HG03520 (cell line): ENCODE measurements around the gene CUL1.

ENCODE experiments used
- ATAC-seq: cut with Tn5 transposase; IDR thresholded peaks from one replicate; pipeline ENCODE4 v1.9.1; 2021; ENCODE audit warnings: mild to moderate bottlenecking, moderate library complexity; ENCODE audit not compliant: unreplicated experiment

CUL1 gene

DNA sequence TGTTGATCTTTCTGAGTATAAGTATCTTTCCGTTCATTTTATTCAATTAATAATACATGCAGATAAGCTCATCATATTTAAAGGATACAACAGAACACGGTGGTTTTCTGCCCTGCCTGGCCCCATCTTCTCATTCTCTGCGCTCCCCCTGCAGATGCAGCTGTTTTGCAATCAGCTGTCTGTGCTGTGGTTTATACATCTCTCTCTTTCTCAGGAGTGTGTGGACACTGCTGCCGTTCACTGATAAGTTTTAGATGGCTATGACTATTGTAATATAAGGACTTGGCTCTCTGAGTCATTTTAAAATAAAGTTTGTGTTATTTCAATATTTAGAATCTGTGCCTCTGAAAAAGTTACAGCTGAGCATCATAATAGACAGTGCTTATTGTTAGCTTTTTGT is 54.5 kb downstream of the CUL1 start:
- ATAC-seq, result no peak

DNA sequence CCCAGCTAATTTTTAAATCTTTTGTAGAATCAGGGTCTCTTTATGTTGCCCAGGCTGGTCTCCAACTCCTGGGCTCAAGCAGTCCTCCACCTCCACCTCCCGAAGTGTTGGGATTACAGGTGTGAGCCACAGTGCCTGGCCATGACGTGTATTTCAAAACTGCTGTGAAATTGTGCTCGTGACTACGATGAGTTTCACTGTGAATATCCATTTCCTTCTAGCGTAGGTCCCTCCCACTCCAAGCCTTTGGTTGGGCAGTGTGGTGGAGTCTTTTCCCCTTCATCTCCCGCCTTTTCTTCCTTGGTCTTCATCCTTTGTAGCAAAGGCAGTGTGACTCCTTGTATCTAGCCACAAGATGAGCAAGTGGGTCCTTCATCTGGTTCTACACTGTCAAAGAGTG is 56.2 kb downstream of the CUL1 start:
- ATAC-seq, result no peak

DNA sequence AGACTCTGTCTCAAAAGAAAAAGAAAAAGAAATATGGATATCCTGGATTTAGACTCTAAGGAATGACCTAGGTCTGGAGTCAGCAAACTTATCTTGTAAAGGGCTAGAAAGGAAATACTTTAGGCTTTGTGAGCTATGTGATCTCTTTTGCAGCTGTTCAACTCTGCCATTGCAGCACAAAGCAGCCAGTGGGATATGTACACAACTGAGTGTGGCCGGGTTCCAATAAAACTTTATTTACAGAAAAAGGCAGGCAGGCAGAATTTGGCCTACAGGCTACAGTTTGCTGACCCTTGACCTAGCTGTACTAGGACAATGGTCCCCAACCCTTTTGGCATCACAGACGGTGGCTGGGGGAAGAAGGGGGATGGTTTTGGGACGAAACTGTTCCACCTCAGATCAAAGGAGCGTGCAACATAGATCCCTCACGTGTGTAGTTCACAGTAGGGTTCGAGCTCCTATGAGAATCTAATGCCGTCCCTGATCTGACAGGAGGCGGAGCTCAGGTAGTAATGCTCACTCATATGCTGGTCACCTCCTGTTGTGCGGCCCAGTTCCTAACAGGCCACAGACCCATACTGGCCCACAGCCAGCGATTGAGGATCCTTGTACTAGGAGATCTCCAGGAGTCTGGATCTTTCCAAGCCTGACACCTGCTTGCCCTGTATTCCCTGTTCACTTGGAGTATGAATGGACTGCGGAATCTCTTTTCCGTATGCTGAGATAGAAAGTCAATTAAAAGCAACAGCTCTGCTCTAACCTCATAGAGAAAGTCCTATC is 63.0 kb downstream of the CUL1 start:
- ATAC-seq, result no peak

DNA sequence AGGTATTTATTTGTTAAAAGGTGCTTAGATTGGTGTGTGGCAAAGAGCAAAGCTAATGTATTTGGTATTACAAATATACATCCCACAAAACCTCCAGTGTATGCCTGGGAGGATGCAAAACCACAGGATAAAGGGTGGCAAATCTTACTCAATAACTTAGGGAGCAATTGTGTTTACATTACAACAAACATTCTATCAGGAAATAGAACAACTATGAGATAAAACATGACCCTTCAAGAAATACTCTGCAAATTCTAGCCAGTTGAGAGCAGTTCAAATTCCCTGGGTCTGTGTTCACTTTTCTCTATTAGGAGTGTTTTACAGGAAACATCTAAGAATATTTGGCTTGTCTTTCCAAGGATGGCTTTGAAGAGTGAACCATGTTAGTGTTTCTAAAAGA is 64.9 kb downstream of the CUL1 start:
- no peak for ATAC-seq

DNA sequence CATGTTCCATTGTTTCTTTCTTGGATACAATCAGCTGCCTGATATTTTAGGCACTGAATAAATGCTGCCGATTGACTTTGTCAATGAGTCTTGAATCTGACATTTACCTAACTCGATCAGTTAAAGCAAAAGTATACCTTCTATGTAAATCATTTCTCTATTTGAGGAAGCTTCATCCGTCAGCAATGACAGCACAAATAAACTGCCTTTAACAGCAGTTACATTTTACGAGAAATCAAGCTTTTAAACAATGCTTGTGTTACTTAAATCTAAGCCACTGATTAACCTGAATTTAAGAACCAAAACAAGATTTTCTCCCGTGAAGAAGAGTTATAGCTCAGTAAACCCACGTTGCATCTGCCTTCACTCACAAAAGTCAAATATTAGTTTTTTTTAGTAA is 71.3 kb downstream of the CUL1 start:
- ATAC-seq, result no peak

DNA sequence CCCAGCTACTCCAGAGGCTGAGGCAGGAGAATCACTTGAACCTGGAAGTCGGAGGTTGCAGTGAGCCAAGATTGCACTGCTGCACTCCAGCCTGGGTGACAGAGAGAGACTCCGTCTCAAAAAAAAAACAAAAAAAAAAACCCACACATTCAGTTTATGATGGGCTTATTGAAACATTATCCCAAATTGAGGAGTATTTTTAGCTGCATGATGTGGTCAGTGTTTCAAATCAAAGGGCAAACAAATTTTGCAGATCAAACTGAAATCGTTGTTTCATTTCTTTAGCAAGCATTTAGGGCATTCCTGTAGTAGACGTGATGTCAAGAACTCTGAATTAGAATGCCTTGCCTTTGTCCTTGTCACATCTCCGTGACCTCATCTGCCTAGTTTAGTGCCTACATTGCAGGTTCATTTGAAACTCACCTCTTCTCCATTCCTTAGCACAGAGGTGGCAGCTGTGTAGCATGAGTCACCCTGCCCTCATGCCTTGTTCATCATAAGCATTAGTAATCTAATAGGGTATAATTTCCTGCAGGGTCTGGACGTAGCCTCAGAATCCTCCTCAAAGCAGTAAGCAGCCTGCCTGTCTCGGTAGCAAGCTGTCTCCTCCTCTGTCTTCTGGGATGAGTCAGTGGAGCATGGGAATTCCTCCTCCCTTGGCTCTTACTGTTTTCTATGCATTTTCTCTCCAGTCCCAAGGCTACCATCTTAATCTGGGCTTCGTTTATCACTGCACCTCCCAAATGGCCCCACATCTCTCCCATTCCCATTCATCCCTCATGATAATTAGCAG is 73.8 kb downstream of the CUL1 start:
- ATAC-seq, result no peak

DNA sequence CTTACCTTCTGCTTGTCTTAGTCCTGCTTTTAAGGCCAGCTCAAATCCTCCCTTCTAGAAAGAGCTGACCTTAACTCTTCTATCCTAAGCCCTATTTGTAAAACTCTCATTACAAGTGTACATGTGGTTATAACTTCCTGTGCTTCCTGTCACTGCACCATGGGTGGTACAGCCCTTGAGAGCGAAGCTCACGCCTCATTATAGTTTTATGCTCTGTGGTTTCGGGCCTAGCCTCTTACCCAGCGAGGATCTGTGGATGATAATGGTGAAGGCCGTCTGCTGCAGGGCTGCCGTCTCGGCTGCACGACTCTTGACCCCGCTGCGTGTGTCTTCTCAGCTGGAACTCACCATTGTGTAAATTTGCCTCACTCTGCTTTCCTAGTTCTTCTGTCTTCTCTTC is 74.6 kb downstream of the CUL1 start:
- ATAC-seq, result no peak

DNA sequence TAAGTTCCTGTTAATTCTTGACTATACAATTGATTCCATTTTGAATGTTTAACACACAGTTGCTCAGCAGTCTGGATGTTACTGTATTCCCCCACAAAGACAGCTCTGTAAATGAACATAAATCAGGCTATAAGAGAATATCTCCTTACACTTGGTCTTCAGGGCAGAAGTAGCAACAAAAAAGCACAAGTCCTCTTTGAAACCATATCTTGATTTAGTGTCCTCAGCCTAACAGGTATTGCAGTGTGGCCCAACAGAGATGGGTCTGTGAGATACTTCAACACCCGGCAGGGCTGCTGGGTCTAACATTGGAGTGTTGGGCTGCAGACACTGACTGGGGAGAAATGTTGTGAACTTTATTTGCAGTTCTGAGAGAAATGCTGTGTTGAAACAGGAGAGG is 75.8 kb downstream of the CUL1 start:
- no peak for ATAC-seq

DNA sequence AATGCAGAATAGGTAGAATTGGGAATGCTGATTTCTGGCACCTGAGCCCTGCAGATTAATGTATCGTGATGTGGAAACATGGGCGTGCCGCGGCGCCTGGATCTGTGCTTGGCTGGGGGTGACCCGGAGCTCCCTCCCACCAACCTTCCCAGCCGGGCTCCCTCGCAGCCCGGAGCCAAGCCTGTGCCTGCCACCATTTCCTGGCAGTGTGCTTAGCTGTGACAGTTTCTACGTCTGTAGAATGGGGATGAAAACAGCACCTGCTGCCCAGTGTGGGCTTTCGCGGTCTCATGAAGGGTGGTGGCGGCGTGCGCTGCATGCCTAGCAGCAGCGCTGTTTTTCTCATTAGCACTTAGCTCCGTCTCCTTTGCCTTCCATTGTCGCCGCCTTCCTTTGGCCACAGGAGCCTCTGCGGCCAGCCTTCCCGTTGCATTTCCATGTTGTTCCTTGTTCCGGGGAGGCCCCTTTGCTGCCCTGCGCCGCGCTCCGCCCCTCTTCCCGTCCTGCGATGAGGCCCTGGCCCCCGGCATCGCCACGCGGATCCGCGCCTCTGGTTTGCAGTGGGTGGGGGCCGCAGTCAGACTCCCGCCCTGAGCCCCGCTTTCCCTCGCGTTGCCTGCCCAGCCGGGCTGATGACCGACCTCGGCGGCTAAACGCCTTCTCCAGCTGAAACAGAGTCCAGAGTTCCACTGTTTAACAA is 84.2 kb downstream of the CUL1 start:
- ATAC-seq, result no peak

DNA sequence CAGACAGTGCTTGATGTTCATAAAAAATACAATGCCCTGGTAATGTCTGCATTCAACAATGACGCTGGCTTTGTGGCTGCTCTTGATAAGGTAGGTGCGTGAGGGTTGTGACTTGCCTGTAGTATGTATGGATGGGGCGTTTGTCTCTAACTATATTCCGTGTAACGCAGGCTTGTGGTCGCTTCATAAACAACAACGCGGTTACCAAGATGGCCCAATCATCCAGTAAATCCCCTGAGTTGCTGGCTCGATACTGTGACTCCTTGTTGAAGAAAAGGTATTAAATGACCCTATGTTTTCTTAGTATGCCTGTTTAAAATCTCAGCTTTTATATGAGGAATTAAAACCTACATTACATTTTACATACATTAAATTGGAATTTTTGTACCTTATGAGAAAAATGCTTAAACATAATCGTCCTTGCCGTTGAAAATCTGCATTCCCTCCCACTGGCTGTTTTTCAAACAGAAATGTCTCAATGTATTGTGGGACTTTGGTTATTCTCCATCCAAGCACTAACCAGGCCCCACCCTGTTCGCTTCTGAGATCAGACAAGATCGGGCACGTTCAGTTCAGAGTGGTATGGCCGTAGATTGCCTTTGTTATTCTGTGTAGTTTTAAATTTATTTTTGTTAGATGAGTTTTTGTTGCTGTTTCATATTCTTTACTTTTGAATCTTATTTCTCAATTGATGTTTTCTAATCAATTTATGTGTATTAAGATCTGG is 85.3 kb downstream of the CUL1 start:
- no peak for ATAC-seq

DNA sequence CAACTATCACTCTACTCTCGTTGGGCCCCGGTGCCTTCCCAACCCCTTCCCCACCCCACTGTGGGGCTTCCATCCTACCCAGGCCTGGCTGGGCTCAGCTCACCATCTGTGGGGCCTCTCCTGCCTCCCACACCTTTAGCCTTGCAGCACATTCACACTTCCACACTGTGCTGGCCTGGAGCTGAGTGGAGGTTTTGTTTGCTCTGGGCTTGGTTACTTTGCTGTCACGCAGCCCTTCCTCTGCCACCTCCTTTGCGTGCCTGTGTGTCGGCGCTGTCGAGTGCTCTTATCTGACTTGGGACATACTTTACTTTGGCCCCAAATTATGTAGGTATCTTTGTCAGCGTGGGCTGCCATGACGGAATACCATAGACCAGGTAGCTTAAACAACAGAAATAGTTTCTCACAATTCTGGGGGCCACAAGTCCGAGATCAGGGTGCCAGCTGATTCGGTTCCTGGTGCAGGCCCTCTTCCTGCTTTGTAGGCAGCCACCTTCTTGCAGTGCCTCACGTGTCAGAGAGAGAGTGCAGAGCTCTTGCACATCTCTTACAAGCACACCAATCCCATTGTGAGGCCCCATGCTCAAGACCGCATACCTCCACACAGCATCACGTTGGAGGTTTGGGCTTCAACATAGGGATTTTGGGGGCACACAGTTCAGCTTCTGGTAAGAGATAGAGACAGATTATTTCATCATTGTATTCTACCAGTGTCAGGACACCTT is 89.0 kb downstream of the CUL1 start:
- no peak for ATAC-seq

DNA sequence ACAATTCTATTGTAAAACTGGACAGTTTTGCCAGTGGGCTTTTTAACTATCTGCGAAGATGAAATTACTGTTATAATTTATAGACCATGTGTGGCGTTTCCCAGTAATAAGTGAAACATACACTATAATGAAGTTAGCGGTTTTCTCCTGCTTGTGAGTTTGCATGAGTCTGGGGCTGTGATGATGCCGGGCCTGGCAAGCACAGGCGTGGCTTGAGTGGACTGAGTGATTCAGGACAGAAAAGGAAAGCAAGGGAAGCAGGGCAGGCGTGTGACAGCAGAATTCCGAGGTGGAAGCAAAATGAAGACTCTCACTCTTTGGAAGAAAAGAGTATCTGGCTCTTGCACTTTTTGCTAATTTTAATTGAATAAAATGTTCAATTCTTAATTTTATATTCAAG is 90.5 kb downstream of the CUL1 start:
- ATAC-seq, result no peak

DNA sequence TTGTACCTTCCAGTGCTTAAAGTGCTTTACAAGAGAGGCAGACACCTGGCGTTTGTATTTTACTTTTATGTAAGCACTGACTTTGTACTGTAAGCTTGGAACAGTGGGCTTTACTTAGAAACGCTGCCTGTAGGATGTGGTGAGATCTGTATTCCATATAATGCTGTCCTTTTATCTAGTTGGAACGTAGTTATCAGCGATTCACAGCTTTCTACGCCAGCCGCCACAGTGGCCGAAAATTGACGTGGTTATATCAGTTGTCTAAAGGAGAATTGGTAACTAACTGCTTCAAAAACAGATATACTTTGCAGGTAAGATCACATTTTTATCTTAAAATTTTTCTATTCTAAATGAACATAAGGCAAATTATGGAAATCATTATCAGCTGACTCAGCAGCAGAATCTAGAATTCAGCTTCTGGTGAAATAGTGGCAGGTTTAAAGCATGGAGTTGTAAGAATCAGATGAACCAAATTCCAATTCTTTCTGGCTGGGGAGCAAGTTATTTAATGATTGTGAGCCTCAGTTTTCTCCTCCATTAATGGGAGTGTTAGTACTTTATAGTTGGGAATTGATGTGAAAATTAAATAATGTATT is 91.5 kb downstream of the CUL1 start:
- no peak for ATAC-seq

DNA sequence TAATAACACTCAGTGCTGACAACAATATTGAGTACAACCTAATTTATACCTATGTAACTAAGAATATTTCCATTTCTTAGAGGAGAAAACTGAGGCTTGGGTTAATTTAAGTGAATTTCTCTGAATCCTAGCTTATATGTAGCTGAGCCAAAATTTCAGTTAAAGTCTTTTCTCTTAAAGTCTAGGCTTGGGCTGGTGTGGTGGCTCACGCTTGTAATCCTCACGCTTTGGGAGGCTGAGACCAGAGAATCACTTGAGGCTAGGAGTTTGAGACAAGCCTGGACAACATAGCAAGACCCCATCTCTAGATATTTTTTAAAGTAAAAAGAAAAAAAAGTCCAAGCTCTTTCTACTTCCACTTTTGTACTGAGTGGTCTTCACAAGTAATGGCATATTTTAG is 92.1 kb downstream of the CUL1 start:
- no peak for ATAC-seq

DNA sequence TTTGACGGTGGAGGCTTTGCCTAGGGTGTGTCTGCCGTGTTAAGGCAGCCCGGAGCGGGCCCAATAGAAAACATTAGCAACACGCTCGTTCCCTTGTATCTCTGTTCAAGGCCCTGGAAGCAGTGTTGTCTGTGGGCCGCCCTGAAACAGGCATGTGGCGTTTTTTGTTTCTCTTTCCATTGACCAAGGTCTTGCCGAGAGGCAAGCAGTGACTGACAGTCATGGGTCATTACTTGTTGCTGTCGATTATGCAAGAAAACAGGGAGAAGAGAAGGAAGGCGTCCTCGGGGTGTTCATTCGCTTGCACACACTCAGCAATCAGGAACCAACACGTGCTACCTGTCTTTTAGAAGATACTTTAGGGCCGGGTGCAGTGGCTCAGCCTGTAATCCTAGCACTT is 92.8 kb downstream of the CUL1 start:
- ATAC-seq, result no peak

DNA sequence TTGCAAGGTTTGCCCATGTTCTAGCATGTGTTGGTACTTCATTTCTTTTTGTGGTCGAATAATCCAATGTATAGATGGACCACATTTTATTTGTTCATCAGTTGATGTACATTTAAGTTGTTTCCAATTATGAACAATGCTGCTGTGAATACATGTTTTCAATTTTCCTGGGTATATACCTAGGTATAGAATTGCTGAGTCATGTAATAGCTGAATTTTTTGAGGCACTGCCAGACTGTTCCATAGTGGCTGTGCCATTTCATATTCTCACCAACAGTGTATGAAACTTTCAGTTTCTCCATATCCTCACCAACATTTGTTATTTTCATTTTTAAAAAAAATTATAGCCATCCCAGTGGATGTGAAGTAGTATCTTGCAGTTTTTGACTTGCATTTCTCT is 94.9 kb downstream of the CUL1 start:
- ATAC-seq, result no peak

DNA sequence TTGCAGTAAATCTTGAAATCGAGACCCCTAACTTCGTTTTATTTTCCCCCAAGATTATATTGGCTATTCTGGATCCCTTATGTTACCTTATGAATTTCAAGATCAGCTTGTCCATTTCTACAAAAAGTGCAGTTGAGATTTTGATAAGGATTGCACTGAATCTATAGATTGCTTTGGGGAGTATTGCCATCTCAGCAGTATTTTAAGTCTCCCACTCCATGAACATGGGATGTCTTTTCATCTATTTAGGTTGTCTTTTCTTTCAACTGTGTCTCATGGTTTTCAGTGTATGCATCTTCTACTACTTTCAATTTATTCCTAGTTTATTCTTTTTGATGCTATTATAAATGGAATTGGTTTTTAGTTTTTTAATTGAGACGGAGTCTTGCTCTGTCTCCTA is 95.8 kb downstream of the CUL1 start:
- no peak for ATAC-seq

DNA sequence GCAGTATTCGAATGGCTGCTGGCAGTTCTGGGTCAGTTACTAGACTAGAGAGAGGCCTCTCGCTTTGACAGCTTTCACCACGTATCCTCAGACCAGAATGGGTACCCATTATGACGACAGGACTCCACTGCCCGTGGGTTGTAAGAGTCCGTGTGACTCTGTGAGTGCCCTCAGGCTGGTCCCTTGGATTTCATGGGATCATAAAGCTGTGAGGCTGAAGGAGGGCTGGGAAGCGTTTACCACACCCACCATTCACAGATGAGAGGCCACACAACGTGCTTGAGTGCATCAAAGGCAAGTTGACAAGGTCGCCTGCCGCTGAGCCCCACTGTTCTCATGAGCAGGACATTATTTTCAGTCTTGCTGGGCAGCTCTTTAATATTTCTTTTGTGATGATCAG is 98.1 kb downstream of the CUL1 start:
- no peak for ATAC-seq

DNA sequence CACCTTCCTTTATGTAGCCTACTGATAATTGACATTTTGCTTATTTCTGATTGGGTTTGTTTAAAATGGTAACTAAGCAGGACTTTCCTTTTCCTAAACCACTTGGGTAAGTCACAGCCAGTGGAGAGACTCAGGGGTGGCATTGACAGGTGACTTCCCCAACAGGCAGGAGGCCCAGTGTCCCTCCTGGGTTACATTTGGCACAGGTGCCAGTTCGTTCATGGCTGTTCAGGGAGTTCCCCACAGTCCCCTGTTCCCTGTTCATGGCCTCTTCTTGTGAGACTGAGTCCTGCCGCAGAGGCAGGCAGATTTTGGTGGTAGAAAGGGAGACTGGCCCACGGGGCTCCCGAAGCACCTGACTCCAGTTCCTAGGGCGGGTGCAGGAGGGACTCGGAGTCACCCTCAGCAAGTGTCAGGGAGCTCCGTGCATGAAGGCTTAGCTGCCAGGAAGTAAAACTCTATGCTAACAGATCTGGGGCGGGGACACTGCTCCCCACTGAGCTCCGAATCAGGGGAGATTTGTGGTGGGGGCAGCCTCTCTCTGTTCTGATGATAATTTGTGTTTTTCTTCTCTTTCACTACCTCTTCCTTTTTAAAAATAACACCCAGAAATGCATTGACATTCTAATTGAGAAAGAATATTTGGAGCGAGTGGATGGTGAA is 101.3 kb downstream of the CUL1 start:
- no peak for ATAC-seq

DNA sequence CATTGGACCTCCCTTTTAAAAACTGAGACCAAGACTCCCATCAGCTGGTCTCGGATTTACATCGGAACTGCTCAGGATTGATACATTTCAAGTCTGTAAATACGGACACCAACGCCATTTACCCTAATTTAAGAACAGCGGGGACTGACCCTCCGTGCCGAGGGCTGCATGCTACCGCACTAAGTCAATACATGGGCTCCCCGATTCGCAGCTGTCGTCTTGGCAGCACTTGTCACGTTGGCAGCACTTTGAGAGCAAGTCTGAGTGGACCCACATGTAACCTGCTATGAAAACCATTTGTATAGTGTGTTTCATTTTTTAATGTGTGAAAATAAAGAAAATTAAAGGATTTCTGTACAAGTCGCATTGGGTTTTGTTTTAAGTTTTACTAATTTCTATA is 102.0 kb downstream of the CUL1 start:
- ATAC-seq, result no peak
